ENCODE results near the gene LRRC53.

DNA sequence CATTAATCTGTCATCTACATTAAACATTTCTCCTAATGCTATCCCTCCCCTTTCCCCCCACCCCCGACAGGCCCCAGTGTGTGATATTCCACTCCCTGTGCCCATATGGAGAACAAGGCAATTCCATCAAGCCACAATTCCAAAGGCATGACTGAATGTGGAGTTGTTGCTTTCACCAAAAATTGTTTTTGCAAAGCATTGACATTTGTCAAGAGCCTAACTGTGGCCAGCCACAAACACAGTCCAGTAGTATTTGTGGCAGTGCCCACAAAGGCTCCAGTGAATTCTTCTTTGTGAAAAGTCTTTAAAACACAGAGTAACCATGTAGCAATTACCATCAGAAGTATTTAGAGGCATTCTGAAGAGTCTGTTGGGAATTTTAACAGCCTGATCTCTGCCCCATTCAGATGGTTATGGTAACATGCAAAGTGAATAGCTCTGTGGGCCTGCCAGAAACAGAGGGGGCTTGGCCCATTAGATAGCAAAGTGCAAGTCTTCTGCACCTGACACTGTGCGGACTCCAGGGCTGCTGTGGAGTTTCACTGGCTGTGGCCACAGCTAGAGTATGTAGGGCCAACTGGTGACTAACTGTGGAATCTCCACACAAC lies 11.6 kb upstream of the LRRC53 start:
- TF ChIP-seq POLR2AphosphoS5 (IDR thresholded peaks at IDR 0.05; ENCODE audit: insufficient read depth in 1 of 2, low read depth in 1 of 2) = no peak
- TF ChIP-seq, protein P1, sequence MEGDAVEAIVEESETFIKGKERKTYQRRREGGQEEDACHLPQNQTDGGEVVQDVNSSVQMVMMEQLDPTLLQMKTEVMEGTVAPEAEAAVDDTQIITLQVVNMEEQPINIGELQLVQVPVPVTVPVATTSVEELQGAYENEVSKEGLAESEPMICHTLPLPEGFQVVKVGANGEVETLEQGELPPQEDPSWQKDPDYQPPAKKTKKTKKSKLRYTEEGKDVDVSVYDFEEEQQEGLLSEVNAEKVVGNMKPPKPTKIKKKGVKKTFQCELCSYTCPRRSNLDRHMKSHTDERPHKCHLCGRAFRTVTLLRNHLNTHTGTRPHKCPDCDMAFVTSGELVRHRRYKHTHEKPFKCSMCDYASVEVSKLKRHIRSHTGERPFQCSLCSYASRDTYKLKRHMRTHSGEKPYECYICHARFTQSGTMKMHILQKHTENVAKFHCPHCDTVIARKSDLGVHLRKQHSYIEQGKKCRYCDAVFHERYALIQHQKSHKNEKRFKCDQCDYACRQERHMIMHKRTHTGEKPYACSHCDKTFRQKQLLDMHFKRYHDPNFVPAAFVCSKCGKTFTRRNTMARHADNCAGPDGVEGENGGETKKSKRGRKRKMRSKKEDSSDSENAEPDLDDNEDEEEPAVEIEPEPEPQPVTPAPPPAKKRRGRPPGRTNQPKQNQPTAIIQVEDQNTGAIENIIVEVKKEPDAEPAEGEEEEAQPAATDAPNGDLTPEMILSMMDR (IDR thresholded peaks at IDR 0.05) = no peak
